Measurements from ENCODE around the gene KIF3C. TPM values are rescaled to one million over a fixed set of nuclear protein-coding genes. Genes with fewer than 3 reads are reported as not detected.
"Not testable (repeated sequence)": the region's sequence is repeated elsewhere in the genome, so short reads cannot be mapped to it uniquely, and the experiment has no call there.

The KIF3C gene
- total and polyA plus RNA-seq, 2 donors (not counting 3 experiments of a cell fraction or from before 2014, with no cell fraction given), result 11.4 to 40.7 TPM

DNA sequence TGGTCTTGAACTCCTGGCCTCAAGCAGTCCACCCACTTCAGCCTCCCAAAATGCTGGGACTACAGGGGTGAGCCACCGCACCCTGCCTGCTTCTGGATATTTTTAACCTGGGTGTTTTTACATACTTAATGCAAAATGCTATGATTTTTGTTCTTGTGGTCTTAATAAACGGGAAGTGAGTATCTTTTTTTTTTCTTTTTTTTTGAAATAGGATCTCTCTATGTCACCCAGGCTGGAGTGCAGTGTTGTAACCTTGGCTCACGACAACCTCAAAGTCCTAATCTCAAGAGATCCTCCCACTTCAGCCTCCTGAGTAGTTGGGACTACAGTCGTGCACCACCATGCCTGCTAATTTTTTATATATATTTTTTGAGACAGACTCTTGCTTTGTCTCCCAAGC lies 84.8 kb downstream of the KIF3C start:
- TF ChIP-seq GATA2 (IDR thresholded peaks at IDR 0.05; ENCODE audit: insufficient read depth, insufficient read length, low read depth, low read length), result no peak
- TF ChIP-seq, protein P1, sequence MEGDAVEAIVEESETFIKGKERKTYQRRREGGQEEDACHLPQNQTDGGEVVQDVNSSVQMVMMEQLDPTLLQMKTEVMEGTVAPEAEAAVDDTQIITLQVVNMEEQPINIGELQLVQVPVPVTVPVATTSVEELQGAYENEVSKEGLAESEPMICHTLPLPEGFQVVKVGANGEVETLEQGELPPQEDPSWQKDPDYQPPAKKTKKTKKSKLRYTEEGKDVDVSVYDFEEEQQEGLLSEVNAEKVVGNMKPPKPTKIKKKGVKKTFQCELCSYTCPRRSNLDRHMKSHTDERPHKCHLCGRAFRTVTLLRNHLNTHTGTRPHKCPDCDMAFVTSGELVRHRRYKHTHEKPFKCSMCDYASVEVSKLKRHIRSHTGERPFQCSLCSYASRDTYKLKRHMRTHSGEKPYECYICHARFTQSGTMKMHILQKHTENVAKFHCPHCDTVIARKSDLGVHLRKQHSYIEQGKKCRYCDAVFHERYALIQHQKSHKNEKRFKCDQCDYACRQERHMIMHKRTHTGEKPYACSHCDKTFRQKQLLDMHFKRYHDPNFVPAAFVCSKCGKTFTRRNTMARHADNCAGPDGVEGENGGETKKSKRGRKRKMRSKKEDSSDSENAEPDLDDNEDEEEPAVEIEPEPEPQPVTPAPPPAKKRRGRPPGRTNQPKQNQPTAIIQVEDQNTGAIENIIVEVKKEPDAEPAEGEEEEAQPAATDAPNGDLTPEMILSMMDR (IDR thresholded peaks at IDR 0.05; ENCODE audit: extremely low read depth in 1 of 2, insufficient read depth in 1 of 2, low read depth in 1 of 2, low read length in 2 of 2), result no peak
- no peak for TF ChIP-seq FOS (IDR thresholded peaks at IDR 0.05; ENCODE audit: borderline replicate concordance, insufficient read depth, low read length)
- TF ChIP-seq, protein P2, sequence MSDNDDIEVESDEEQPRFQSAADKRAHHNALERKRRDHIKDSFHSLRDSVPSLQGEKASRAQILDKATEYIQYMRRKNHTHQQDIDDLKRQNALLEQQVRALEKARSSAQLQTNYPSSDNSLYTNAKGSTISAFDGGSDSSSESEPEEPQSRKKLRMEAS (IDR thresholded peaks at IDR 0.05; ENCODE audit: insufficient read depth, insufficient read length), result no peak
- no peak for TF ChIP-seq POLR2AphosphoS5 (IDR thresholded peaks at IDR 0.05; ENCODE audit: insufficient read depth, low read depth, low read length)
- TF ChIP-seq POLR2A (IDR thresholded peaks at IDR 0.05; ENCODE audit: low read depth, low read length), result no peak

DNA sequence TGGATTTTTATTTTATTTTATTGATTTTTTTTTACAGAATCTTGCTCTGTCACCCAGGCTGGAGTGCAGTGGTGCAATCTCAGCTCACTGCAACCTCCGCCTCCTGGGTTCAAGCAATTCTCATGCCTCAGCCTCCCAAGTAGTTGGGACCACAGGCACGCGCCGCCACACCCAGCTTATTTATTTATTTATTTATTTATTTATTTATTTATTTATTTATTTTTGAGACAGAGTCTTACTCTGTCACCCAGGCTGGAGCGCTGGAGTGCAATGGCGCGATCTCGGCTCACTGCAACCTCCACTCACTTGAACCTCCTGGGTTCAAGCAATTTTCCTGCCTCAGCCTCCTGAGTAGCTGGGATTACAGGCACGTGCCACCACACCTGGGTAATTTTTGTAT lies 86.0 kb downstream of the KIF3C start:
- H3K27ac ChIP-seq (ENCODE audit: insufficient read depth, low read depth, low read length); H3K4me1 ChIP-seq (ENCODE audit: control insufficient read depth, extremely low read depth, insufficient read depth, low read length); H3K9me3 ChIP-seq (replicated peaks; ENCODE audit: control insufficient read depth, insufficient read depth, low read length); H3K36me3 ChIP-seq (ENCODE audit: control insufficient read depth in 2 of 2, extremely low read depth in 1 of 2, insufficient read depth in 2 of 2, low read length in 2 of 2); H3K9ac ChIP-seq (replicated peaks; ENCODE audit: extremely low read depth, insufficient read depth, low read length); H3K27me3 ChIP-seq (ENCODE audit: control insufficient read depth in 2 of 2, insufficient read depth in 2 of 2, low read length in 2 of 2); intact Hi-C loops (cut with micrococcal nuclease); dilution Hi-C loops (cut with MboI; ENCODE audit: extremely low pct_ligation_motif_present, low sequenced_read_pairs); DNase-seq (ENCODE audit: low read depth, low spot score); H2AFZ ChIP-seq (ENCODE audit: low read depth, low read length); FAIRE-seq; H3K4me3 ChIP-seq (replicated peaks in 1 of 3; ENCODE audit: insufficient read depth in 1 of 3, low read depth in 1 of 3, low read length in 3 of 3); H3K4me2 ChIP-seq (ENCODE audit: insufficient read depth, low read length); POLR2A ChIA-PET; BruUV-seq (replicated peaks); H3K9me1 ChIP-seq (replicated peaks; ENCODE audit: control insufficient read depth, extremely low read depth, insufficient read depth, low read length); H4K20me1 ChIP-seq (replicated peaks; ENCODE audit: control insufficient read depth, extremely low read depth, insufficient read depth, low read length); H3K79me2 ChIP-seq (ENCODE audit: control insufficient read depth, insufficient read depth, low read length): not testable (repeated sequence)
- CTCF ChIA-PET, result interaction anchor here (1.1 kb wide), 1 partner anchor 16 kb away, joined by 3 read pairs; no protein-coding TSS in a partner anchor

More for the DNA sequence above, 84.8 kb downstream of the KIF3C start:
- peaks cover 0 to 2% of the 10 kb centered on the region in 2 experiments for H3K27me3 ChIP-seq (ENCODE audit: control insufficient read depth in 2 of 2, insufficient read depth in 2 of 2, low read length in 2 of 2)
- ChIA-PET CTCF (no interaction called here), POLR2A (no interaction called here)
- intact Hi-C loops (cut with micrococcal nuclease) (no loop called here), dilution Hi-C loops (cut with MboI; ENCODE audit: extremely low pct_ligation_motif_present, low sequenced_read_pairs) (no loop called here)
- no peak for FAIRE-seq
- H3K27ac ChIP-seq (ENCODE audit: insufficient read depth, low read depth, low read length), result no peak overlapping the region
- no peaks in the 10 kb centered on the region for H3K9me1 ChIP-seq (replicated peaks; ENCODE audit: control insufficient read depth, extremely low read depth, insufficient read depth, low read length)
- no peaks in the 10 kb centered on the region for H4K20me1 ChIP-seq (replicated peaks; ENCODE audit: control insufficient read depth, extremely low read depth, insufficient read depth, low read length)
- H3K4me3 ChIP-seq (replicated peaks in 1 of 3; ENCODE audit: insufficient read depth in 1 of 3, low read depth in 1 of 3, low read length in 3 of 3), result no peak overlapping the region
- no peak for DNase-seq (ENCODE audit: low read depth, low spot score)
- H3K79me2 ChIP-seq (ENCODE audit: control insufficient read depth, insufficient read depth, low read length), result no peaks in the 10 kb centered on the region
- H3K9me3 ChIP-seq (replicated peaks; ENCODE audit: control insufficient read depth, insufficient read depth, low read length), result no peaks in the 10 kb centered on the region
- no peaks in the 10 kb centered on the region for H3K36me3 ChIP-seq (ENCODE audit: control insufficient read depth in 2 of 2, extremely low read depth in 1 of 2, insufficient read depth in 2 of 2, low read length in 2 of 2)
- H3K9ac ChIP-seq (replicated peaks; ENCODE audit: extremely low read depth, insufficient read depth, low read length), result no peak overlapping the region
- no TSS peak for BruUV-seq (replicated peaks)
- H3K4me2 ChIP-seq (ENCODE audit: insufficient read depth, low read length), result no peak overlapping the region
- H2AFZ ChIP-seq (ENCODE audit: low read depth, low read length), result no peak overlapping the region
- no peaks in the 10 kb centered on the region for H3K4me1 ChIP-seq (ENCODE audit: control insufficient read depth, extremely low read depth, insufficient read depth, low read length)

All from endothelial cell of umbilical vein (primary cell).